ENCODE results near the gene VWA8.
"Not testable (repeated sequence)": the region's sequence is repeated elsewhere in the genome, so short reads cannot be mapped to it uniquely, and the experiment has no call there.

The VWA8 gene

GRCh38 chr13:41842036-41842620, 118.8 kb downstream of the VWA8 start:
- DNase-seq = peak; percentile 40
- in situ Hi-C loops (cut with HindIII; ENCODE audit: low pct_ligation_motif_present, low sequenced_read_pairs) = no loop called here
- H3K4me3 ChIP-seq (ENCODE audit: low read depth, low read length) = no peak overlapping the region
- no peak overlapping the region for H3K27ac ChIP-seq
- TF ChIP-seq CTCF (IDR thresholded peaks at IDR 0.05; ENCODE audit: low read depth, low read length, missing control alignments) = no peak
- no peaks in the 10 kb centered on the region for H3K27me3 ChIP-seq (replicated peaks)
- no peaks in the 10 kb centered on the region for H3K36me3 ChIP-seq (replicated peaks)

GRCh38 chr13:41837629-41838028, 123.3 kb downstream of the VWA8 start:
- in situ Hi-C loops (cut with HindIII; ENCODE audit: low pct_ligation_motif_present, low sequenced_read_pairs) = no loop called here
- H3K27ac ChIP-seq = peak overlapping the region; percentile 16

GRCh38 chr13:41835871-41836270, 125.0 kb downstream of the VWA8 start:
- in situ Hi-C loops (cut with HindIII; ENCODE audit: low pct_ligation_motif_present, low sequenced_read_pairs) = no loop called here
- peak; percentile 39 for DNase-seq
- Histone ChIP-seq H3K27ac (peak overlapping the region; percentile 27), H3K4me3 (ENCODE audit: low read depth, low read length) (no peak overlapping the region), H3K27me3 (replicated peaks) (no peaks in the 10 kb centered on the region), H3K36me3 (replicated peaks) (no peaks in the 10 kb centered on the region)
- TF ChIP-seq CTCF (IDR thresholded peaks at IDR 0.05; ENCODE audit: low read depth, low read length, missing control alignments) = no peak

More at GRCh38 chr13:41837629-41838028, 123.3 kb downstream of the VWA8 start:
- no peak for DNase-seq
- H3K4me3 ChIP-seq (ENCODE audit: low read depth, low read length) = no peak overlapping the region
- no peak for TF ChIP-seq CTCF (IDR thresholded peaks at IDR 0.05; ENCODE audit: low read depth, low read length, missing control alignments)
- H3K36me3 ChIP-seq (replicated peaks) = no peaks in the 10 kb centered on the region
- H3K27me3 ChIP-seq (replicated peaks) = no peaks in the 10 kb centered on the region

GRCh38 chr13:41834697-41835096, 126.2 kb downstream of the VWA8 start:
- H3K36me3 ChIP-seq (replicated peaks); H3K27ac ChIP-seq; H3K27me3 ChIP-seq (replicated peaks); in situ Hi-C loops (cut with HindIII; ENCODE audit: low pct_ligation_motif_present, low sequenced_read_pairs); H3K4me3 ChIP-seq (ENCODE audit: low read depth, low read length); DNase-seq: not testable (repeated sequence)

GRCh38 chr13:41833831-41834230, 127.1 kb downstream of the VWA8 start:
- TF ChIP-seq CTCF (IDR thresholded peaks at IDR 0.05; ENCODE audit: low read depth, low read length, missing control alignments) = no peak
- no peak overlapping the region for H3K4me3 ChIP-seq (ENCODE audit: low read depth, low read length)
- no peaks in the 10 kb centered on the region for H3K27me3 ChIP-seq (replicated peaks)
- DNase-seq = no peak
- H3K27ac ChIP-seq = no peak overlapping the region
- in situ Hi-C loops (cut with HindIII; ENCODE audit: low pct_ligation_motif_present, low sequenced_read_pairs) = no loop called here
- no peaks in the 10 kb centered on the region for H3K36me3 ChIP-seq (replicated peaks)

- no peak for TF ChIP-seq CTCF (IDR thresholded peaks at IDR 0.05; ENCODE audit: low read depth, low read length, missing control alignments)
- Histone ChIP-seq H3K27ac (no peak overlapping the region), H3K27me3 (replicated peaks) (no peaks in the 10 kb centered on the region), H3K36me3 (replicated peaks) (no peaks in the 10 kb centered on the region), H3K4me3 (ENCODE audit: low read depth, low read length) (no peak overlapping the region)
- in situ Hi-C loops (cut with HindIII; ENCODE audit: low pct_ligation_motif_present, low sequenced_read_pairs) = no loop called here
- no peak for DNase-seq
Observed at GRCh38 chr13:41833201-41833600, 127.7 kb downstream of the VWA8 start.
